GM12891 (cell line): ENCODE data around the gene SNPH.

ENCODE experiments used
- DNase-seq: peaks from one replicate; pipeline ENCODE4 v3.0.0; 2011; ENCODE audit warnings: low spot score; ENCODE audit not compliant: insufficient read length
- FAIRE-seq: peaks from 2 replicates; lab custom pipeline; 2011; peaks lifted over from hg19 to GRCh38; lab: Jason Lieb, UNC
- PAX5 ChIP-seq: IDR thresholded peaks from 2 replicates; pipeline ENCODE4 v1.6.1; 2011; ENCODE audit warnings: low read length, moderate library complexity, mild to moderate bottlenecking; ENCODE audit not compliant: insufficient read depth, severe bottlenecking
- POLR2A ChIP-seq: IDR thresholded peaks from 2 replicates; pipeline ENCODE4 v1.6.1; 2011; ENCODE audit warnings: low read depth, low read length, control low read depth
- POLR2AphosphoS5 ChIP-seq: IDR thresholded peaks from 2 replicates; pipeline ENCODE4 v1.6.1; 2011; ENCODE audit warnings: low read depth, low read length, control low read depth
- POU2F2 ChIP-seq: IDR thresholded peaks from 2 replicates; pipeline ENCODE4 v1.6.1; 2011; ENCODE audit warnings: low read depth, mild to moderate bottlenecking, control low read depth, low read length, moderate library complexity
- SPI1 ChIP-seq: IDR thresholded peaks from 2 replicates; pipeline ENCODE4 v1.6.1; 2011; ENCODE audit warnings: low read depth, low read length, control low read depth
- TAF1 ChIP-seq: IDR thresholded peaks from 2 replicates; pipeline ENCODE4 v1.6.1; 2011; ENCODE audit warnings: low read depth, low read length, control low read depth

Gene SNPH

GRCh38 chr20:1298166-1298565, 32.1 kb downstream of the SNPH start:
- FAIRE-seq = no peak
- no peak for TF ChIP-seq TAF1
- no peak for TF ChIP-seq POU2F2
- TF ChIP-seq POLR2AphosphoS5 = no peak
- TF ChIP-seq PAX5 = no peak
- TF ChIP-seq POLR2A = no peak
- no peak for TF ChIP-seq SPI1
- no peak for DNase-seq

GRCh38 chr20:1298888-1299511, 32.9 kb downstream of the SNPH start:
- TF ChIP-seq POLR2AphosphoS5 = no peak
- DNase-seq (no peak), FAIRE-seq (no peak)

- DNase-seq = no peak
- TF ChIP-seq POLR2AphosphoS5 = no peak
- TF ChIP-seq POLR2A = no peak
- TF ChIP-seq SPI1 = no peak
- no peak for TF ChIP-seq PAX5
- no peak for TF ChIP-seq POU2F2
- TF ChIP-seq TAF1 = no peak
- no peak for FAIRE-seq
Observed at GRCh38 chr20:1299522-1299921, 33.4 kb downstream of the SNPH start.

- FAIRE-seq = no peak
- TF ChIP-seq POLR2AphosphoS5 (no peak), SPI1 (no peak), TAF1 (no peak), POLR2A (no peak), PAX5 (no peak), POU2F2 (no peak)
- DNase-seq = no peak
Observed at GRCh38 chr20:1300083-1300840, 34.2 kb downstream of the SNPH start.

- DNase-seq = no peak
- no peak for FAIRE-seq
- TF ChIP-seq PAX5 = no peak
- TF ChIP-seq SPI1 = no peak
- no peak for TF ChIP-seq POLR2AphosphoS5
- TF ChIP-seq POLR2A = no peak
- no peak for TF ChIP-seq TAF1
- TF ChIP-seq POU2F2 = no peak
Observed at GRCh38 chr20:1301031-1301529, 35.0 kb downstream of the SNPH start.

GRCh38 chr20:1302685-1303541, 36.8 kb downstream of the SNPH start:
- no peak for TF ChIP-seq TAF1
- no peak for TF ChIP-seq SPI1
- TF ChIP-seq POLR2AphosphoS5 = no peak
- no peak for TF ChIP-seq POU2F2
- no peak for TF ChIP-seq POLR2A
- no peak for TF ChIP-seq PAX5
- FAIRE-seq (no peak), DNase-seq (no peak)

- no peak for DNase-seq
- TF ChIP-seq TAF1 (no peak), POLR2AphosphoS5 (no peak), SPI1 (no peak), POU2F2 (no peak), POLR2A (no peak), PAX5 (no peak)
- FAIRE-seq = no peak
Observed at GRCh38 chr20:1304710-1305515, 38.8 kb downstream of the SNPH start.

- TF ChIP-seq POU2F2 (no peak), POLR2AphosphoS5 (no peak), POLR2A (no peak), TAF1 (no peak), SPI1 (no peak), PAX5 (no peak)
- DNase-seq = no peak
- FAIRE-seq = no peak
Observed at GRCh38 chr20:1305712-1306111, 39.6 kb downstream of the SNPH start.

- no peak for TF ChIP-seq TAF1
- TF ChIP-seq POLR2A = no peak
- no peak for TF ChIP-seq POLR2AphosphoS5
- FAIRE-seq (no peak), DNase-seq (no peak)
Observed at GRCh38 chr20:1306316-1307135, 40.4 kb downstream of the SNPH start.
